DMS114 treated with DMSO at 0.1 percent for 48 hours (cell line): Measurements from ENCODE around the gene TANC1.
"Not testable (repeated sequence)": the region's sequence is repeated elsewhere in the genome, so short reads cannot be mapped to it uniquely, and the experiment has no call there.

Experiments
- DNase-seq: peaks from one replicate; lab custom pipeline; 2025; ENCODE audit not compliant: unreplicated experiment; lab: John Stamatoyannopoulos, UW

TANC1 gene

GRCh38 chr2:159022019-159022418 lies 53.6 kb downstream of the TANC1 start:
- DNase-seq = no peak

GRCh38 chr2:159026170-159026569 lies 57.7 kb downstream of the TANC1 start:
- DNase-seq = no peak

GRCh38 chr2:159028776-159029175 lies 60.3 kb downstream of the TANC1 start:
- no peak for DNase-seq

- no peak for DNase-seq
These were observed 61.5 kb downstream of the TANC1 start for GRCh38 chr2:159029936-159030335.

- no peak for DNase-seq
These were observed 62.4 kb downstream of the TANC1 start for GRCh38 chr2:159030674-159031380.

GRCh38 chr2:159032146-159032545 lies 63.7 kb downstream of the TANC1 start:
- DNase-seq = no peak

GRCh38 chr2:159032580-159032979 lies 64.1 kb downstream of the TANC1 start:
- no peak for DNase-seq

- DNase-seq = no peak
These were observed 66.3 kb downstream of the TANC1 start for GRCh38 chr2:159034713-159035112.

- no peak for DNase-seq
These were observed 67.5 kb downstream of the TANC1 start for GRCh38 chr2:159035790-159036411.

GRCh38 chr2:159036461-159036860 lies 68.0 kb downstream of the TANC1 start:
- not testable (repeated sequence) for DNase-seq

- DNase-seq = not testable (repeated sequence)
These were observed 72.9 kb downstream of the TANC1 start for GRCh38 chr2:159041328-159041727.

- no peak for DNase-seq
These were observed 73.8 kb downstream of the TANC1 start for GRCh38 chr2:159042115-159042850.

- no peak for DNase-seq
These were observed 75.3 kb downstream of the TANC1 start for GRCh38 chr2:159043710-159044109.

GRCh38 chr2:159044804-159045286 lies 76.4 kb downstream of the TANC1 start:
- no peak for DNase-seq

GRCh38 chr2:159045545-159046454 lies 77.4 kb downstream of the TANC1 start:
- no peak for DNase-seq

GRCh38 chr2:159046966-159047365 lies 78.5 kb downstream of the TANC1 start:
- DNase-seq = no peak

- no peak for DNase-seq
These were observed 82.0 kb downstream of the TANC1 start for GRCh38 chr2:159050426-159050825.

- DNase-seq = no peak
These were observed 82.7 kb downstream of the TANC1 start for GRCh38 chr2:159051133-159051532.

- no peak for DNase-seq
These were observed 83.2 kb downstream of the TANC1 start for GRCh38 chr2:159051661-159052060.

GRCh38 chr2:159052157-159052601 lies 83.7 kb downstream of the TANC1 start:
- no peak for DNase-seq
